GM21515 (cell line): ENCODE measurements around the gene NR5A2.
"Not testable (repeated sequence)": the region's sequence is repeated elsewhere in the genome, so short reads cannot be mapped to it uniquely, and the experiment has no call there.

Source experiments
- ATAC-seq: cut with Tn5 transposase; IDR thresholded peaks from one replicate; pipeline ENCODE4 v1.9.1; 2021; ENCODE audit not compliant: unreplicated experiment

NR5A2 gene

GRCh38 chr1:200187332-200187731 is 159.8 kb downstream of the NR5A2 start:
- ATAC-seq = not testable (repeated sequence)

DNA sequence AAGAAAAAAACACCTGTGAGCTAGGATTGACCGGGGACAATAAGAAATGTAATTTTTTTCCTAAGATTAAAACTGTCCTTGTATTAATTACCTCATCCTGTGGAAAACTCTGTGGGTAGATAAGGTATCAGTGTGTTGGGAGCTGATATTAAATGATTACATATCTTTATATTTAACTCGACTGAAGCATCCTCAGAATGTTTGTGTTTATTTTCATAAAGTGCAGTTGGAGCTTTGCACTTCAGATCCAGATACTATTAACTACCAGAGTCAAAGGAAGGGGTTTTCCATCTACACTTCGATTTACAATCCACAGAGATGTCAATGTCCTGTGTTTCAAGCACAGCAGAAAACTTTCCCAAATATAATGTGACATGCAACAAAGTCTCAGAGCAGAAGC is 164.5 kb downstream of the NR5A2 start:
- ATAC-seq = no peak

- no peak for ATAC-seq
These were observed 167.0 kb downstream of the NR5A2 start for GRCh38 chr1:200194477-200194876.

GRCh38 chr1:200198236-200198635 is 170.7 kb downstream of the NR5A2 start:
- no peak for ATAC-seq

GRCh38 chr1:200205216-200205995 is 177.9 kb downstream of the NR5A2 start:
- no peak for ATAC-seq

DNA sequence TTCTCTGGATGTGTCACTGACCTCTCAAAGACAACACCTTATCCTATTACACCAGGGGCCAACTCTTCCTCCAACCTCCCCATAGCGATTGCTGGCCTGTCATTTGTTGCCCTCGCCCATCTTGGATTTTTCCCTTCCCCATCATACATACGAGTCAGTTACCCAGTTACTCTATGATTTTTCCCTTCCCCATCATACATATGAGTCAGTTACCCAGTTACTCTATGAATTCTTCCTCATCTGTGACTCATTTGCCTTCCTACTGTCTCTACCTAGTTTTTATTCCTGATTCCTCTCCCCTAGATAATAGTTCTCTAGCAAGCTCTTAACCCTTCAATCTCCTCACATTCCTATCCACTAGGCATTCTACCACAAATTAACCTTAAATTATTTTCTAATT is 178.8 kb downstream of the NR5A2 start:
- no peak for ATAC-seq

GRCh38 chr1:200206761-200207160 is 179.3 kb downstream of the NR5A2 start:
- ATAC-seq = no peak

GRCh38 chr1:200207711-200208126 is 180.2 kb downstream of the NR5A2 start:
- ATAC-seq = peak; percentile 80

GRCh38 chr1:200211157-200211556 is 183.6 kb downstream of the NR5A2 start:
- no peak for ATAC-seq

- ATAC-seq = no peak
These were observed 185.9 kb downstream of the NR5A2 start for GRCh38 chr1:200213392-200213791.

DNA sequence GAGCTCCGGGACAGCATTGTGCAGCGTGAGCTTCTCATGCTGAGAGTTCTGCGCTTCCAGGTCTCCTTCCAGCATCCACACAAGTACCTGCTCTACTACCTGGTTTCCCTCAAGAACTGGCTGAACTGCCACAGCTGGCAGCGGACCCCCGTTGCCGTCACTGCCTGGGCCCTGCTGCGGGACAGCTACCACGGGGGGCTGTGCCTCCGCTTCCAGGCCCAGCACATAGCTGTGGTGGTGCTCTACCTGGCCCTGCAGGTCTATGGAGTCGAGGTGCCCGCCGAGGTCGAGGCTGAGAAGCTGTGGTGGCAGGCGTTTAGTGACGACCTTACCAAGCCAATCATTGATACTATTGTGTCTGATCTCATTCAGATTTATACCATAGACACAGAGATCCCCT is 186.4 kb downstream of the NR5A2 start:
- no peak for ATAC-seq

GRCh38 chr1:200215350-200215749 is 187.8 kb downstream of the NR5A2 start:
- ATAC-seq = no peak

DNA sequence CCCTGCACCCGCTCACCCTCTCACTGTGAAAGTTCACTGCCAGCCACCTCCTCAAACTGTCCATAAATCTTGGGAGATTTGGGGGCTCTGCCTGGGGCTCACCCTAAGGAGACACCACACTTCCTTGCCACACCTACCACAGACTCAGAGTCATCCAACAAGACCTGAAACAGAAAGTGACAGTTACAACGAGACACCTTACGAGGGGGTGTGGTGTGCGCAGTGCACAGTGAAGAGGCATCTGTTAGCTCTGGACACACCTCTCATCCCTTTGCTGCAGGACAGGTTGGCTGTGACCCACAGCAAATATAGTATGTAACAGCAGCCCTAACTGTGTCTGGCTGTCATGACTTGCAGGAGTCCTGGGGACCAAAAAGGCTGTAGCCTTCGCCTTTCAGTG is 190.2 kb downstream of the NR5A2 start:
- peak; percentile 93 for ATAC-seq

DNA sequence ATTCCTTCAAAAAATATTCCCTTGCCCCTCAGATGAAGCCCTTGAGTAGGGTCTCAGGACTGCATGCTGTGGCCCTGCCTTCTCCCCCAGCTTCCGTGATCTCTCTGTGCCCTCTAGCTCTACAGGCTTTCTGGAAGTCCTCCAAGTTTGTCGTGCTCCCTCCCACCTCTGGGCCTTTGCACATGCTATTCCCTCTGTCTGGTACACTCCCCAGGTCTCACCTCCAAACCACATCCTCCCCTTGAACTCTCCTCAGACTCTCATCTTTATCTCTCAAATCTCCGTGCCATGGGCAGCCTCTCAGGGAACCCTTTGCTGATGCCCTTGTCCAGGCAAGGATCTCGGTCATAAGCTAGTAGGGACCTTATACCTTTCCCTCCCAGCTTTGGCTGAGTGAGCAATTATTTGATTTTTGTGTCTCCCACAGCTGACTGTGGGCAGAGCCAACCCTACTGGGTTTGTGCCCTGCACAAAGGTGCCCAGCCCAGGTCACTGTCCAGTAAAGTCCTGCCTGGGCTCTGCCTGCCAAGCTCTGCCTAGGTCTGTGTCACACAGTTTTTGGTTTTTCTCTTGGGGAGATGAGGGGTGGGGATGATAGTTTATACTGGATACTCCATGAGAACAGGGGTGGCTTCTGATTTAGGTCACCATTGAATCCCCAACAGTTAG is 194.2 kb downstream of the NR5A2 start:
- ATAC-seq = no peak

GRCh38 chr1:200223207-200223606 is 195.7 kb downstream of the NR5A2 start:
- no peak for ATAC-seq

- no peak for ATAC-seq
These were observed 196.1 kb downstream of the NR5A2 start for GRCh38 chr1:200223613-200224012.

DNA sequence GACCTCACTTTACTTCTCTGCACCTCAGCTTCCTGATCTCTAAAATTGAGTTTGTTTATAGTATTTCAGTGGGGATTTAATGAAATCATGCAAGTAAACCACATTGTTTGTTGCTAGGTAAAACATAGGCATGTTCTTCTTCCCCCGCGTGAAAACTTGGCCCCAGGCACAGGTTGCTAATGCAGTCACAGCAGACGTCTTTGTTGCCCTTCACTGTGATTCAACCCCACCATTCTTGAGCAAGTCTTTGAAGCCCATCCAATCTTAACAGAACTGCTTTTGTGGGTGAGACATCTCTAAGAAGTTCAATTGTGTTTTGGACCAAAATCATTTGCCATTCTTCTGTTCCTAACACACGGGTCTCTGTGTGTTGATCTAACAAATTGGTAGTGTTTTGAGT is 196.8 kb downstream of the NR5A2 start:
- ATAC-seq = no peak

DNA sequence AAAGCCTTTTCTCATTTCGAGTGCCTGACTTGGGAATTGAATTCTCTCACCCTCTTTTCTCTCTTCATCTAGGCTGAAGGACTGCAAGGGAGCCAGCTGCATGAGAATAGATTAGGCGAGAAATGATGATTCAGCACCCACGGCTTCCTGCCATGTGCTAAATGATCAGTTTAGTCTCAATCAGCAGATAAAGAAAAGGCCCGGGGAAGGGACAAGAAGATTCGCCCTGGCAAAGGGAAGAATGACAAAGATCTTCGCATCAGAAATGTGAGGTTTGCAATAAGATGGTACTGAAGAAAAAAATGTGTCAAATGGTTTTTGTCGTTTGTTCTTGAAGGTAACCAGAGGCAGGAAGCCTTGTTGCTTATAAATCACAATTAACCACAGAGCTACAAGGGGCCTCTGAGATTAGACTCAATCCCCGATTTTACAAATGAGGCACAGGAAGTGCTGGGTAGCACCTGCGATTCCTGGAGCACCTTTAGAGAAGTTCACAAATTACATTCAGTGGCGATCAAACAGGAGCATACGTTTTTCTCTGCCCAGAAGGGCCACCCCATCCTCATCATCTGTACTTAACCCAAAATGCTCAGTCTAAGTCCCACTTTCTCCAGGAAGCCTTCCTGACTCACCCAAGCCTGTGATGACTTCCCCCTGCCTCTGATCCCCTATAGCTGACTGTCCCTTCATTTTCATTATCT is 198.9 kb downstream of the NR5A2 start:
- no peak for ATAC-seq

GRCh38 chr1:200226969-200227303 is 199.4 kb downstream of the NR5A2 start:
- no peak for ATAC-seq
